Adrenal gland (tissue), 12 donors: ENCODE measurements around the gene ARHGAP40. TPM values are rescaled to one million over a fixed set of nuclear protein-coding genes. Genes with fewer than 3 reads are reported as not detected.

Source experiments
- DNase-seq, 7 donors: peaks; one replicate each; pipeline ENCODE4 v3.0.0-alpha.2; 2019 to 2020
- H3K27ac ChIP-seq, 5 donors: fragments of 200-600 bp; sonication (generic) in 4 of 5; 1 replicate in 3 of 5; 2 replicates in 2 of 5; pipeline versions ENCODE4 v1.5.1 to v1.8.0; 2016 to 2020; ENCODE audit warnings: mild to moderate bottlenecking in 1 of 5
- H3K27me3 ChIP-seq: fragments of 200-600 bp; 2 replicates; pipeline ENCODE4 v1.8.0; 2021
- H3K36me3 ChIP-seq, 2 donors: fragments of 200-600 bp; replicated peaks in 1 of 2; 1 replicate in 1 of 2; 2 replicates in 1 of 2; pipeline versions ENCODE4 v1.5.1 to v1.8.0; 2018 to 2022
- H3K4me1 ChIP-seq, 2 donors: fragments of 200-600 bp; replicated peaks in 1 of 2; 1 replicate in 1 of 2; 2 replicates in 1 of 2; pipeline versions ENCODE4 v1.5.1 to v1.8.0; 2018 to 2021
- H3K4me3 ChIP-seq, 4 donors: fragments of 200-600 bp; sonication (generic) in 3 of 4; one replicate each; pipeline ENCODE4 v1.5.1; 2016 to 2018
- H3K9me3 ChIP-seq, 3 donors: fragments of 200-600 bp; sonication (generic) in 1 of 3; replicated peaks in 1 of 3; 1 replicate in 2 of 3; 2 replicates in 1 of 3; pipeline versions ENCODE4 v1.5.1 to v1.8.0; 2016 to 2021
- CTCF ChIP-seq, 6 experiments: fragments of 450-650 bp in 4 of 6; fragments of 200-600 bp in 2 of 6; sonication (generic) in 1 of 6; IDR thresholded peaks; 1 replicate in 5 of 6; 2 replicates in 1 of 6; pipeline versions ENCODE4 v1.5.1 to v1.8.0; 2016 to 2021; ENCODE audit warnings: antibody characterized with exemption in 6 of 6, mild to moderate bottlenecking in 2 of 6, moderate library complexity in 1 of 6
- POLR2A ChIP-seq, 2 donors: fragments of 450-650 bp; IDR thresholded peaks; one replicate each; pipeline ENCODE4 v1.6.1; 2017; ENCODE audit warnings: antibody characterized with exemption in 2 of 2, mild to moderate bottlenecking in 2 of 2, moderate library complexity in 1 of 2
- WGBS, 4 donors: extraction: QIAGEN DNeasy Blood & Tissue Kit in 2 of 4; methylation state at CpG; one replicate each; pipeline versions ENCODE4 v1.1.5 to v1.1.7; 2013 to 2017; 5-methylcytosine and 5-hydroxymethylcytosine counted together
- intact Hi-C, 2 donors: fragments of 100-400 bp; cut with DNase I; formaldehyde crosslinking; loops; one replicate each; pipeline versions ENCODE4 v1.14.1 to v1.15.0; 2022 to 2023
- polyA plus RNA-seq, 3 donors: library from polyadenylated mRNA; stranded (reverse); fragments of 200-250 nt in 2 of 3; fragments of 350-450 nt in 1 of 3; fragmentation: Illumina TruSeq in 1 of 3; extraction: RNeasy Lipid Tissue Mini Kit (QIAGEN cat#74804) in 1 of 3; gene quantifications; one replicate each; pipeline ENCODE4 v1.2.3, GENCODE V29; 2013 to 2014
- total RNA-seq, 9 donors: library from RNA; depleted of rRNA in 4 of 9; stranded (reverse); fragments of >200 nt in 4 of 9; fragments of 120-200 nt in 1 of 9; fragmentation: NEBNext Ultra II Directional in 1 of 9; extraction: Animal tissue kit (Norgen Biotek cat#: 25700) in 1 of 9; gene quantifications; one replicate each; pipeline versions ENCODE4 v1.1.0 to v1.2.4, GENCODE V29; 2013 to 2023
- donor health status: healthy with polysubstance abuse.
- donor health status: Bipolar disorder and iron deficiency.
- donor health status: DM: yes; HTN: yes; CAD: no.
- donor health status: DM: no; HTN: no; CAD: no.
- donor health status: DM: no; HTN: no; CAD: no.
- donor health status: DM: yes; HTN: yes; CAD: no.

ARHGAP40 gene
- total and polyA plus RNA-seq, 12 donors = 0.08 TPM; not detected in 11

DNA sequence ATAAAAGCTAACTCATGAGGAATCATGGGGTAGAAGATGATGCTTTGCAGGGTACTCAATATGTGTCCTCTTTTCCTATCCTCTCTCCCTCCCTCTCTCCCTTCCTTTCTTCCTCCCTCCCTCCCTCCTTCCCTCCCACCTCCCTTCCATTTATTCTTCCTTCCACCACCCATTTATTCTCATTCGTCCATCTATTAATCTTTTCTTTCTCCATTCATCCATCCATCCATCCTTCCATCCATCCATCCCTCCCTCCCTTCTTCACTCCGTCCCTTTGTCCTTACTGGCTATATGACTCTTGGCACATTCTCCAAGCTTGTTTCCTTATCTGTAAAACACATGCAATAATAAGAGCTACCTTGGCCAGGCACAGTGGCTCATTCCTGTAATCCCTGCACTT, 40.9 kb downstream of the ARHGAP40 start:
- no peak for TF ChIP-seq CTCF (IDR thresholded peaks at IDR 0.05)
- no peak for TF ChIP-seq POLR2A (IDR thresholded peaks at IDR 0.05)
- intact Hi-C loops = loop anchor here (10.0 kb wide), 2 partner anchors 252 to 412 kb away; no protein-coding TSS in a partner anchor
- Histone ChIP-seq H3K27ac (no peak overlapping the region), H3K36me3 (no peaks in the 10 kb centered on the region), H3K4me1 (peaks cover 0 to 5% of the 10 kb centered on the region in 2 donors), H3K27me3 (peaks cover 11% of the 10 kb centered on the region), H3K4me3 (no peak overlapping the region), H3K9me3 (no peaks in the 10 kb centered on the region)
- DNase-seq = no peak
- WGBS, 4 donors = 67 to 81% (median 75%) methylated on average over 2 of the region's 2 CpGs

DNA sequence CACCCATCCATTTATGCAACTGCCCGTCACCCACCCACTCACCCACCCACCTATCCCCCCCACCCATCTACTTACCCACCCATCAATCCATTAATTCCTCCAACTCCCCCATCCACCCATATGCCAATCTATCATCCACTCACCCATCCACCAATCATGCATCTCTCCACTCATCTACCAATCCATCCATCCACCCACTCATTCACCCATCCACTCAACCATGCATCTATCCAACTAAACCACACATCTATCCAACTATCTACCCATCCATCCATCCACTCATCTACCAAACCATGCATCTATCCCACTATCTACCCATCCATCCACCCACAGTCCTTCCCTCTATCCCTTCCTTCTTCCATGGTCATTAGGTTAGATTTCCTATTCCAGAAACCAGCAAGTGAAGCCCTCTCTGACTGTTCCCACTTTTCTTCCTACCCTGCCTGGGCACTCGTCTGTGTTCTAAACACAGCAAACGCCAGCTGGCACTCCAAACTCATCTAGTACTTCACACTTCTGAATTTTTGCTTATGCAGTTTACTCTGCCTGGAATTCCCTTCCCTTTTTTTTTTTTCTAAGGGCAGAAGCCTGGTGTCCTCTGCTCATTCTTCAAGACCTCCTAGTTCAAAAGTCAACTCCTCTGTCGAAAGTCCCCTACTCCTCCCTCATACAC, 43.1 kb downstream of the ARHGAP40 start:
- Histone ChIP-seq H3K27ac (no peak overlapping the region), H3K36me3 (no peaks in the 10 kb centered on the region), H3K4me3 (no peak overlapping the region), H3K27me3 (peaks cover 11% of the 10 kb centered on the region), H3K9me3 (no peaks in the 10 kb centered on the region), H3K4me1 (peaks cover 0 to 5% of the 10 kb centered on the region in 2 donors)
- intact Hi-C loops = loop anchor here (5.0 to 10.0 kb wide), 4 partner anchors 143 to 410 kb away; no protein-coding TSS in a partner anchor
- no peak for TF ChIP-seq CTCF (IDR thresholded peaks at IDR 0.05)
- WGBS, 4 donors = 30 to 44% (median 33%) methylated on average over 4 of the region's 4 CpGs
- DNase-seq = no peak

GRCh38 chr20:38645351-38645750, 43.7 kb downstream of the ARHGAP40 start:
- peaks cover 0 to 5% of the 10 kb centered on the region in 2 donors for H3K4me1 ChIP-seq
- DNase-seq = no peak
- TF ChIP-seq CTCF (IDR thresholded peaks at IDR 0.05) (no peak), POLR2A (IDR thresholded peaks at IDR 0.05) (no peak)
- H3K36me3 ChIP-seq = no peaks in the 10 kb centered on the region
- intact Hi-C loops = loop anchor here (5.0 to 10.0 kb wide), 4 partner anchors 142 to 409 kb away; no protein-coding TSS in a partner anchor
- no peak overlapping the region for H3K4me3 ChIP-seq
- H3K27ac ChIP-seq = no peak overlapping the region
- H3K27me3 ChIP-seq = peaks cover 11% of the 10 kb centered on the region
- WGBS, 4 donors = 29 to 48% (median 35%) methylated on average over 5 of the region's 5 CpGs
- no peaks in the 10 kb centered on the region for H3K9me3 ChIP-seq

- peak; percentile 64 to 82 (median 74) for DNase-seq
- intact Hi-C loops = loop anchor here (2.0 to 10.0 kb wide), 6 partner anchors 85 to 409 kb away; no protein-coding TSS in a partner anchor
- no peaks in the 10 kb centered on the region for H3K9me3 ChIP-seq
- peaks cover 11% of the 10 kb centered on the region for H3K27me3 ChIP-seq
- TF ChIP-seq CTCF (IDR thresholded peaks at IDR 0.05) (peak; percentile 81 to 98 (median 94)), POLR2A (IDR thresholded peaks at IDR 0.05) (no peak)
- peaks cover 0 to 5% of the 10 kb centered on the region in 2 donors for H3K4me1 ChIP-seq
- WGBS, 4 donors = 5 to 10% (median 7%) methylated on average over 18 to 50 of the region's 50 CpGs
- no peaks in the 10 kb centered on the region for H3K36me3 ChIP-seq
- no peak overlapping the region for H3K27ac ChIP-seq
- H3K4me3 ChIP-seq = peak overlapping the region in 1 of 4 donors; percentile 41
Observed at GRCh38 chr20:38645980-38646858, 44.6 kb downstream of the ARHGAP40 start.
